Muscle of leg (tissue), 11 donors: Measurements from ENCODE around the gene SMYD5. TPM values are rescaled to one million over a fixed set of nuclear protein-coding genes. Genes with fewer than 3 reads are reported as not detected.

Experiments used
- DNase-seq: peaks from one replicate; pipeline ENCODE4 v3.0.0; 2013
- H3K27ac ChIP-seq: one replicate; pipeline ENCODE4 v1.5.1; 2013; ENCODE audit warnings: mild to moderate bottlenecking, low read length, control low read depth
- H3K27me3 ChIP-seq: one replicate; pipeline ENCODE4 v1.6.1; 2013; ENCODE audit warnings: low read length; ENCODE audit not compliant: control insufficient read depth, insufficient read depth
- H3K36me3 ChIP-seq: one replicate; pipeline ENCODE4 v1.6.1; 2013; ENCODE audit warnings: low read length; ENCODE audit not compliant: control insufficient read depth, insufficient read depth
- H3K4me1 ChIP-seq: one replicate; pipeline ENCODE4 v1.6.1; 2013; ENCODE audit warnings: low read length; ENCODE audit not compliant: control insufficient read depth, insufficient read depth
- H3K4me3 ChIP-seq: one replicate; pipeline ENCODE4 v1.5.1; 2013; ENCODE audit warnings: low read length, control low read depth
- H3K9me3 ChIP-seq: replicated peaks from 2 replicates; pipeline ENCODE4 v1.6.1; 2013; ENCODE audit warnings: low read depth, low read length; ENCODE audit not compliant: control insufficient read depth
- WGBS: methylation state at CpG from one replicate; pipeline ENCODE4 v1.1.5; 2013; ENCODE audit warnings: missing lambda C conversion rate; ENCODE audit not compliant: insufficient coverage; 5-methylcytosine and 5-hydroxymethylcytosine counted together
- polyA plus RNA-seq, 8 donors: library from polyadenylated mRNA; unstranded; fragments of 120-200 nt; gene quantifications; one replicate each; pipeline versions ENCODE4 v1.2.1 to v1.2.3, GENCODE V29; 2013; ENCODE audit warnings: inconsistent platforms in 1 of 8, low replicate concordance in 1 of 8; ENCODE audit not compliant: insufficient read length in 8 of 8, insufficient read depth in 1 of 8
- total RNA-seq: library from RNA; stranded (reverse); fragments of 120-200 nt; gene quantifications from one replicate; pipeline ENCODE4 v1.2.4, GENCODE V29; 2013

SMYD5 gene
- total and polyA plus RNA-seq, 9 donors = 26.2 to 35.6 (median 29.6) TPM

GRCh38 chr2:73237168-73237567 is 23.1 kb downstream of the SMYD5 start:
- H3K27me3 ChIP-seq = no peaks in the 10 kb centered on the region
- DNase-seq = no peak
- H3K4me1 ChIP-seq = peaks cover 17% of the 10 kb centered on the region
- no CpG with 5 or more reads among the region's 1 CpG for WGBS
- no peaks in the 10 kb centered on the region for H3K9me3 ChIP-seq
- peaks cover 30% of the 10 kb centered on the region for H3K36me3 ChIP-seq
- H3K27ac ChIP-seq = no peak overlapping the region
- no peak overlapping the region for H3K4me3 ChIP-seq

- Histone ChIP-seq H3K27ac (no peak overlapping the region), H3K27me3 (no peaks in the 10 kb centered on the region), H3K4me3 (no peak overlapping the region), H3K36me3 (peaks cover 39% of the 10 kb centered on the region), H3K9me3 (no peaks in the 10 kb centered on the region), H3K4me1 (peaks cover 12% of the 10 kb centered on the region)
- no peak for DNase-seq
- no CpG with 5 or more reads among the region's 3 CpGs for WGBS
These were observed 24.1 kb downstream of the SMYD5 start for GRCh38 chr2:73238149-73238548.

- DNase-seq = no peak
- Histone ChIP-seq H3K27me3 (no peaks in the 10 kb centered on the region), H3K4me1 (peaks cover 12% of the 10 kb centered on the region), H3K27ac (no peak overlapping the region), H3K9me3 (no peaks in the 10 kb centered on the region), H3K36me3 (peaks cover 42% of the 10 kb centered on the region), H3K4me3 (no peak overlapping the region)
- WGBS = no CpG with 5 or more reads among the region's 1 CpG
These were observed 24.9 kb downstream of the SMYD5 start for GRCh38 chr2:73238976-73239375.

GRCh38 chr2:73239776-73240175 is 25.7 kb downstream of the SMYD5 start:
- Histone ChIP-seq H3K27ac (no peak overlapping the region), H3K36me3 (peaks cover 49% of the 10 kb centered on the region)
- WGBS = 83% methylated on average over 1 of the region's 3 CpGs

GRCh38 chr2:73243884-73244570 is 30.0 kb downstream of the SMYD5 start:
- H3K36me3 ChIP-seq = peaks cover 80% of the 10 kb centered on the region
- 58% methylated on average over 4 of the region's 5 CpGs for WGBS
- no peaks in the 10 kb centered on the region for H3K4me1 ChIP-seq
- H3K9me3 ChIP-seq = no peaks in the 10 kb centered on the region
- no peak overlapping the region for H3K4me3 ChIP-seq
- no peak for DNase-seq
- no peaks in the 10 kb centered on the region for H3K27me3 ChIP-seq
- H3K27ac ChIP-seq = no peak overlapping the region

More at GRCh38 chr2:73239776-73240175, 25.7 kb downstream of the SMYD5 start:
- Histone ChIP-seq H3K4me3 (no peak overlapping the region), H3K9me3 (no peaks in the 10 kb centered on the region), H3K4me1 (peaks cover 11% of the 10 kb centered on the region), H3K27me3 (no peaks in the 10 kb centered on the region)
- no peak for DNase-seq

- WGBS = 90% methylated on average over 2 of the region's 3 CpGs
- no peaks in the 10 kb centered on the region for H3K9me3 ChIP-seq
- H3K4me3 ChIP-seq = no peak overlapping the region
- no peaks in the 10 kb centered on the region for H3K27me3 ChIP-seq
- no peak for DNase-seq
- peaks cover 80% of the 10 kb centered on the region for H3K36me3 ChIP-seq
- no peaks in the 10 kb centered on the region for H3K4me1 ChIP-seq
- no peak overlapping the region for H3K27ac ChIP-seq
These were observed 30.5 kb downstream of the SMYD5 start for GRCh38 chr2:73244580-73244979.

GRCh38 chr2:73246850-73247249 is 32.8 kb downstream of the SMYD5 start:
- 77% methylated on average over 3 of the region's 3 CpGs for WGBS
- no peak overlapping the region for H3K4me3 ChIP-seq
- H3K4me1 ChIP-seq = no peaks in the 10 kb centered on the region
- DNase-seq = no peak
- no peaks in the 10 kb centered on the region for H3K27me3 ChIP-seq
- H3K36me3 ChIP-seq = peaks cover 89% of the 10 kb centered on the region
- no peak overlapping the region for H3K27ac ChIP-seq
- H3K9me3 ChIP-seq = no peaks in the 10 kb centered on the region

GRCh38 chr2:73249636-73250035 is 35.6 kb downstream of the SMYD5 start:
- DNase-seq = no peak
- WGBS = 86% methylated on average over 6 of the region's 9 CpGs
- H3K9me3 ChIP-seq = no peaks in the 10 kb centered on the region
- H3K4me1 ChIP-seq = no peaks in the 10 kb centered on the region
- H3K27me3 ChIP-seq = no peaks in the 10 kb centered on the region
- no peak overlapping the region for H3K4me3 ChIP-seq
- peaks cover 94% of the 10 kb centered on the region for H3K36me3 ChIP-seq
- no peak overlapping the region for H3K27ac ChIP-seq

GRCh38 chr2:73250872-73251846 is 37.1 kb downstream of the SMYD5 start:
- Histone ChIP-seq H3K4me3 (no peak overlapping the region), H3K27me3 (no peaks in the 10 kb centered on the region), H3K27ac (no peak overlapping the region), H3K9me3 (no peaks in the 10 kb centered on the region), H3K4me1 (no peaks in the 10 kb centered on the region), H3K36me3 (peaks cover 89% of the 10 kb centered on the region)
- WGBS = 87% methylated on average over 12 of the region's 17 CpGs
- DNase-seq = no peak
